H9 (cell line): ENCODE measurements around the gene TSC22D3. TPM values are rescaled to one million over a fixed set of nuclear protein-coding genes. Genes with fewer than 3 reads are reported as not detected.

ENCODE experiments used
- DNase-seq: peaks from one replicate; pipeline ENCODE4 v3.0.0-alpha.2; 2017
- H2AFZ ChIP-seq: one replicate; pipeline ENCODE4 v1.6.1; 2013; ENCODE audit warnings: mild to moderate bottlenecking, low read length, control low read depth, moderate library complexity
- H2AK5ac ChIP-seq: 2 replicates; pipeline ENCODE4 v1.6.1; 2013; ENCODE audit warnings: low read length, control low read depth, mixed read lengths; ENCODE audit not compliant: insufficient read length
- H2BK120ac ChIP-seq: one replicate; pipeline ENCODE4 v1.6.1; 2013; ENCODE audit warnings: low read depth, mild to moderate bottlenecking, low read length, control low read depth, inconsistent platforms; ENCODE audit not compliant: poor library complexity, severe bottlenecking
- H2BK12ac ChIP-seq: 2 replicates; pipeline ENCODE4 v1.6.1; 2013; ENCODE audit warnings: low read length, control low read depth, mixed read lengths, low read depth; ENCODE audit not compliant: insufficient read length
- H2BK15ac ChIP-seq: 2 replicates; pipeline ENCODE4 v1.6.1; 2013; ENCODE audit warnings: low read depth, low read length, control low read depth
- H2BK20ac ChIP-seq: one replicate; pipeline ENCODE4 v1.6.1; 2013; ENCODE audit warnings: low read depth, mild to moderate bottlenecking, low read length, control low read depth, inconsistent platforms; ENCODE audit not compliant: poor library complexity, severe bottlenecking
- H2BK5ac ChIP-seq: 2 replicates; pipeline ENCODE4 v1.6.1; 2013; ENCODE audit warnings: low read length, control low read depth, mixed read lengths; ENCODE audit not compliant: insufficient read length
- H3K14ac ChIP-seq: 2 replicates; pipeline ENCODE4 v1.6.1; 2013; ENCODE audit warnings: low read length, control low read depth; ENCODE audit not compliant: insufficient read depth
- H3K18ac ChIP-seq: 2 replicates; pipeline ENCODE4 v1.6.1; 2013; ENCODE audit warnings: low read depth, mild to moderate bottlenecking, mixed read lengths, low read length, control low read depth; ENCODE audit not compliant: insufficient read length
- H3K23ac ChIP-seq: 2 replicates; pipeline ENCODE4 v1.6.1; 2013; ENCODE audit warnings: low read length, control low read depth, mixed read lengths, low read depth; ENCODE audit not compliant: insufficient read length
- H3K23me2 ChIP-seq: 2 replicates; pipeline ENCODE4 v1.6.1; 2013; ENCODE audit warnings: low read depth, mild to moderate bottlenecking, mixed read lengths, low read length, control low read depth; ENCODE audit not compliant: insufficient read length, poor library complexity, severe bottlenecking
- H3K27ac ChIP-seq: 2 replicates; pipeline ENCODE4 v1.5.1; 2013; ENCODE audit warnings: low read length, control low read depth, mixed read lengths, low read depth; ENCODE audit not compliant: insufficient read length
- H3K27me3 ChIP-seq: 2 replicates; pipeline ENCODE4 v1.6.1; 2013; ENCODE audit warnings: low read length, control low read depth, inconsistent platforms; ENCODE audit not compliant: insufficient read depth
- H3K4ac ChIP-seq: 2 replicates; pipeline ENCODE4 v1.6.1; 2013; ENCODE audit warnings: low read depth, mild to moderate bottlenecking, control low read depth, inconsistent platforms, low read length, moderate library complexity
- H3K4me1 ChIP-seq: 2 replicates; pipeline ENCODE4 v1.6.1; 2013; ENCODE audit warnings: low read length, control low read depth, inconsistent platforms; ENCODE audit not compliant: insufficient read depth
- H3K4me2 ChIP-seq: 2 replicates; pipeline ENCODE4 v1.6.1; 2013; ENCODE audit warnings: low read length, control low read depth, mixed read lengths; ENCODE audit not compliant: insufficient read length, insufficient read depth
- H3K56ac ChIP-seq: 2 replicates; pipeline ENCODE4 v1.6.1; 2013; ENCODE audit warnings: low read depth, mild to moderate bottlenecking, mixed read lengths, low read length, control low read depth; ENCODE audit not compliant: insufficient read length
- H3K79me1 ChIP-seq: 2 replicates; pipeline ENCODE4 v1.6.1; 2013; ENCODE audit warnings: low read depth, mild to moderate bottlenecking, moderate library complexity, low read length, control low read depth, inconsistent platforms; ENCODE audit not compliant: insufficient read depth, poor library complexity, severe bottlenecking
- H3K79me2 ChIP-seq: 2 replicates; pipeline ENCODE4 v1.6.1; 2013; ENCODE audit warnings: low read length, control low read depth, inconsistent platforms; ENCODE audit not compliant: insufficient read depth
- H3K9ac ChIP-seq: 2 replicates; pipeline ENCODE4 v1.6.1; 2013; ENCODE audit warnings: low read length, control low read depth, mixed read lengths; ENCODE audit not compliant: insufficient read length; ENCODE audit errors: extremely low read depth
- H3K9me3 ChIP-seq: one replicate; pipeline ENCODE4 v1.6.1; 2013; ENCODE audit warnings: low read depth, low read length, inconsistent platforms; ENCODE audit not compliant: control insufficient read depth
- H3T11ph ChIP-seq: one replicate; pipeline ENCODE4 v1.6.1; 2013; ENCODE audit warnings: mild to moderate bottlenecking, low read length, control low read depth, inconsistent platforms
- H4K20me1 ChIP-seq: one replicate; pipeline ENCODE4 v1.6.1; 2013; ENCODE audit not compliant: control insufficient read depth, insufficient read length, insufficient read depth
- H4K5ac ChIP-seq: 2 replicates; pipeline ENCODE4 v1.6.1; 2013; ENCODE audit warnings: low read depth, mild to moderate bottlenecking, mixed read lengths, low read length, control low read depth; ENCODE audit not compliant: insufficient read length
- H4K8ac ChIP-seq: replicated peaks from 2 replicates; pipeline ENCODE4 v1.6.1; 2013; ENCODE audit warnings: low read length, control low read depth, mixed read lengths, low read depth; ENCODE audit not compliant: insufficient read length
- H4K91ac ChIP-seq: 2 replicates; pipeline ENCODE4 v1.6.1; 2013; ENCODE audit warnings: low read depth, mild to moderate bottlenecking, moderate library complexity, mixed read lengths, low read length, control low read depth; ENCODE audit not compliant: insufficient read length
- H3K27ac Mint-ChIP-seq, 3 experiments: 2 replicates in 2 of 3; 3 replicates in 1 of 3; pipeline ENCODE4 v1.8.0; 2020 to 2021; ENCODE audit warnings: mixed read lengths in 3 of 3, mild to moderate bottlenecking in 1 of 3, moderate library complexity in 1 of 3
- H3K27me3 Mint-ChIP-seq: 2 replicates; pipeline ENCODE4 v1.8.0; 2021; ENCODE audit warnings: low read depth, mild to moderate bottlenecking, moderate library complexity, mixed read lengths
- H3K36me3 Mint-ChIP-seq, 3 experiments: 2 replicates in 2 of 3; 3 replicates in 1 of 3; pipeline ENCODE4 v1.8.0; 2020 to 2021; ENCODE audit warnings: low read depth in 3 of 3, mixed read lengths in 3 of 3; ENCODE audit not compliant: insufficient read depth in 1 of 3
- H3K4me1 Mint-ChIP-seq, 2 experiments: 2 replicates each; pipeline ENCODE4 v1.8.0; 2020; ENCODE audit warnings: mixed read lengths in 2 of 2
- H3K4me3 Mint-ChIP-seq, 2 experiments: 2 replicates in 1 of 2; 3 replicates in 1 of 2; pipeline ENCODE4 v1.8.0; 2020 to 2021; ENCODE audit warnings: mild to moderate bottlenecking in 2 of 2, mixed read lengths in 2 of 2, moderate library complexity in 1 of 2
- H3K9me3 Mint-ChIP-seq, 2 experiments: 2 replicates in 1 of 2; 3 replicates in 1 of 2; pipeline ENCODE4 v1.8.0; 2020; ENCODE audit warnings: mild to moderate bottlenecking in 2 of 2, mixed read lengths in 2 of 2, moderate library complexity in 1 of 2
- CTCF ChIP-seq: fragments of 200-600 bp; sonication (generic); conservative IDR thresholded peaks from 3 replicates; pipeline ENCODE4 v1.8.0; 2021; ENCODE audit warnings: antibody characterized with exemption, mild to moderate bottlenecking
- WGBS: extraction: QIAGEN DNeasy Blood & Tissue Kit; methylation state at CpG from one replicate; pipeline ENCODE4 v1.1.7; 2013; ENCODE audit warnings: missing lambda C conversion rate, low lambda C conversion rate, mixed read lengths; ENCODE audit not compliant: insufficient read length; ENCODE audit errors: extremely low coverage; 5-methylcytosine and 5-hydroxymethylcytosine counted together
- total RNA-seq: library from RNA; stranded (reverse); gene quantifications from 2 replicates; pipeline ENCODE4 v1.2.1, GENCODE V29; 2021

Gene TSC22D3
- total RNA-seq, 1 experiment from 2014 or later, result 10.5 TPM

DNA sequence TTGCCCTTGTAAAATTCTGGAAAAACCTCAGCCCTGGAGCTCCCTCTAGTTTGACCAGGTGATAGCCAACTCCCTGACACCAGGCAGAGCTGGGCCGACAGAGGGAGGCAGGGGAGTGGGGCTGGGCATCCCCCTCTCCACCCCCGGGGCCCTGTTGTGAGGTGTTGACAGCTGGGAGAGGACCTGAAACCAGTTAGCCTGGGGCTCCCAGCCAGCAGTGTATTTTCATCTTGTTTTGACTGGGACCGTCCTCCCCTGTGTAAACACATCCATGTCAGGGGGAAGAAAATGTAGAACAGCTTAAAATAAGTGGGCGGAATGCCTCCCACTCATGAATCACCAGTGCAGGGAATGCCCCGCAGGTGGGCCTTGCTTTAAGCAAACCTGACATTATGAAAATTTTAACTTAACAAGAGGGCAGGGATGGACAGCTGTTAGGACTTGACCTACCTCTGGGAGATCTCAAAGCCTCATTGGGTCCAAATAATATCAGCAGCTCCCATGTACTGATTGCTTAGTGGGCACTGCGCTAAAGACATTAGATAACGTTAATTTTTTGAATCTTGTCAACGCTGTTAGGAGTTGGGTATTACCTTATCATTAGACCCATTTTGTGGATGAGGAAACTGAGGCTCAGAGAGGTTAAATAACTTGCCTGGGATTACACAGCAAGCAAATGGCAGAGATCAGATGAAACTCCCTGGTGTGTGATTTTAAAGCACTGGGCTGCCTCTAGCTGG is 45.9 kb downstream of the TSC22D3 start:
- Histone ChIP-seq H3K23me2 (no peaks in the 10 kb centered on the region), H3K27ac (no peak overlapping the region), H3K27me3 (no peaks in the 10 kb centered on the region), H2BK12ac (no peak overlapping the region), H4K5ac (no peak overlapping the region), H3K79me2 (no peaks in the 10 kb centered on the region), H3K23ac (no peak overlapping the region), H2BK20ac (no peak overlapping the region), H3K4me1 (peaks cover 15% of the 10 kb centered on the region; the same call in 1 of the 2 replicates), H4K20me1 (no peaks in the 10 kb centered on the region), H3K14ac (no peak overlapping the region), H3K56ac (no peak overlapping the region), H3K4ac (no peak overlapping the region), H2AK5ac (no peak overlapping the region), H3T11ph (no peak overlapping the region), H3K9ac (no peak overlapping the region), H3K4me2 (no peak overlapping the region), H2BK15ac (no peak overlapping the region), H3K18ac (no peak overlapping the region), H2BK5ac (no peak overlapping the region), H3K9me3 (no peaks in the 10 kb centered on the region), H3K79me1 (no peaks in the 10 kb centered on the region), H2BK120ac (no peak overlapping the region), H2AFZ (no peak overlapping the region), H4K8ac (no peak overlapping the region), H4K91ac (no peak overlapping the region)
- WGBS, result no CpG with 5 or more reads among the region's 8 CpGs
- Mint-ChIP-seq H3K9me3 (peaks cover 0 to 46% of the 10 kb centered on the region in 2 experiments; a peak in 2 of 5 replicates), H3K27me3 (peaks cover 3% of the 10 kb centered on the region; the same call in 1 of the 2 replicates), H3K27ac (peak overlapping the region in 1 of 3 experiments; percentile 94; a peak in 2 of 7 replicates), H3K4me1 (peaks cover 27 to 59% of the 10 kb centered on the region in 2 experiments), H3K4me3 (no peak overlapping the region; a peak in 2 of 5 replicates), H3K36me3 (peaks cover 0 to 4% (median 4%) of the 10 kb centered on the region in 3 experiments; a peak in 4 of 7 replicates)
- TF ChIP-seq CTCF, result 0 out of 3 replicates have a peak, but pooled peaks have one; percentile 15
- peak; percentile 75 for DNase-seq
